BLaER1 treated with 17β-estradiol and CSF1 and Interleukin-3, amounts not matched to agents 10 nM and 100 nM (cell line): Measurements from ENCODE around the gene SEMA5B.

Source experiments
- H3K27ac ChIP-seq, 11 experiments: shearing (Covaris generic); formaldehyde crosslinking; 2 replicates each; pipeline ENCODE4 v1.8.1; 2022
- H3K27me3 ChIP-seq, 11 experiments: shearing (Covaris generic); formaldehyde crosslinking; 2 replicates each; pipeline ENCODE4 v1.8.1; 2022
- H3K36me3 ChIP-seq, 11 experiments: shearing (Covaris generic); formaldehyde crosslinking; 2 replicates each; pipeline ENCODE4 v1.8.1; 2022
- H3K4me1 ChIP-seq, 10 experiments: shearing (Covaris generic); formaldehyde crosslinking; 2 replicates each; pipeline ENCODE4 v1.8.1; 2022
- H3K4me2 ChIP-seq, 11 experiments: shearing (Covaris generic); formaldehyde crosslinking; 2 replicates each; pipeline ENCODE4 v1.8.1; 2022
- H3K4me3 ChIP-seq, 10 experiments: shearing (Covaris generic); formaldehyde crosslinking; 2 replicates each; pipeline ENCODE4 v1.8.1; 2022
- H3K9ac ChIP-seq, 11 experiments: shearing (Covaris generic); formaldehyde crosslinking; 2 replicates each; pipeline ENCODE4 v1.8.1; 2022
- H3K9me3 ChIP-seq, 11 experiments: shearing (Covaris generic); formaldehyde crosslinking; replicated peaks in 1 of 11; 2 replicates each; pipeline ENCODE4 v1.8.1; 2022
- H4K20me1 ChIP-seq, 11 experiments: shearing (Covaris generic); formaldehyde crosslinking; 2 replicates each; pipeline ENCODE4 v1.8.1; 2022
- Cebpa-rat ChIP-seq, 11 experiments: shearing (Covaris generic); IDR thresholded peaks; 2 replicates each; pipeline ENCODE4 v1.8.1; 2022

SEMA5B gene

DNA sequence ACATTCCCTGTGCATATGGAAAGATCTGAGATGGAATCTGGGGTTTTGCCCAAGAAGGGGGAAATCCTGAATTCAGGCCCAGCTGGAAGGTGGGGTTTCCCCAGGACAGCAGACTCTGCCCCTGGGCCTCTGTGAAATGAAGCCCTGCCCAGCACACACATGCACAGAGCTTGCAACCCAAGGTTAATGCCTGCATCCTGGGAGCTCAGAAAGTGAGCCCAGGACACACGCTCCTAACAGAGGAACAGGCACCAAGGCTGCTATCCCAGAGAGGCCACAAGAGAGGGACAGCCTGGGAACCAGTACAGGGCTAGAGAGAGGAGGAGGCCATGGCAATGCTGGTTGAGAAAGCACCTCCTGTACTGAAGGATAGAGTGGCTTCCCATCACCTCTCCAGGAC lies 16.1 kb downstream of the SEMA5B start:
- peaks cover 0 to 7% (median 0%) of the 10 kb centered on the region in 11 experiments; a peak in 3 of 22 replicates for H4K20me1 ChIP-seq
- H3K9ac ChIP-seq = no peak overlapping the region
- H3K27me3 ChIP-seq = no peaks in the 10 kb centered on the region
- H3K4me3 ChIP-seq = no peak overlapping the region
- no peak overlapping the region for H3K27ac ChIP-seq
- TF ChIP-seq Cebpa-rat (IDR thresholded peaks at IDR 0.05) = no peak
- H3K9me3 ChIP-seq = no peaks in the 10 kb centered on the region
- no peaks in the 10 kb centered on the region for H3K36me3 ChIP-seq
- H3K4me1 ChIP-seq = peaks cover 8 to 45% (median 36%) of the 10 kb centered on the region in 10 experiments; a peak in 18 of 20 replicates
- H3K4me2 ChIP-seq = no peak overlapping the region

DNA sequence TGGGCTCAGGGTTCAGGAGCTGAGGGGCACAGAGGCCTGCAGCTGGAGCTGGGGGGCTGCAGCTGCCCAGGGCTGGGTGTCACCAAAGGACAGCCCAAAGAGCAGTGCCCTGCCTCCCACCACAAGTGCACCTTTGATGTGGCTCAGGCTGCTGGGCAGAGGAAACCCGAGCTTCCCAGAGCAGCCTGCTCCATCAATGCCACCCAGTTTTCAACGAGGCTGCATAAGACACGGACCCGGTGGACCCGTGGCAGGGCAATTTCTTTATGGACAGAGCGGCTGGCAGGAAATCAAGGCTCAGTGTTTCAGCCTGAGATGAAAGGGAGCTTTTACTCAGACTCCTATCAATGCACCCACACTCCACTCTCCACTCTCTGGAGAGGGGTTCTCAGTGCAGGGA lies 18.7 kb downstream of the SEMA5B start:
- no peak for TF ChIP-seq Cebpa-rat (IDR thresholded peaks at IDR 0.05)
- peaks cover 8 to 51% (median 44%) of the 10 kb centered on the region in 10 experiments; a peak in 18 of 20 replicates for H3K4me1 ChIP-seq
- H3K9ac ChIP-seq = no peak overlapping the region
- H3K9me3 ChIP-seq = no peaks in the 10 kb centered on the region
- peak overlapping the region; percentile 4 to 77 (median 63); a peak in 20 of 22 replicates for H3K4me2 ChIP-seq
- peaks cover 0 to 7% (median 0%) of the 10 kb centered on the region in 11 experiments; a peak in 3 of 22 replicates for H4K20me1 ChIP-seq
- H3K27me3 ChIP-seq = no peaks in the 10 kb centered on the region
- H3K36me3 ChIP-seq = no peaks in the 10 kb centered on the region
- no peak overlapping the region for H3K4me3 ChIP-seq
- H3K27ac ChIP-seq = no peak overlapping the region

GRCh38 chr3:123006609-123007008 lies 21.0 kb downstream of the SEMA5B start:
- TF ChIP-seq Cebpa-rat (IDR thresholded peaks at IDR 0.05) = no peak
- no peaks in the 10 kb centered on the region for H3K9me3 ChIP-seq
- H3K4me2 ChIP-seq = peak overlapping the region in 9 of 11 experiments; percentile 4 to 64 (median 52); a peak in 16 of 22 replicates
- peaks cover 0 to 7% (median 0%) of the 10 kb centered on the region in 11 experiments; a peak in 3 of 22 replicates for H4K20me1 ChIP-seq
- no peak overlapping the region for H3K9ac ChIP-seq
- no peak overlapping the region for H3K27ac ChIP-seq
- H3K27me3 ChIP-seq = no peaks in the 10 kb centered on the region
- H3K36me3 ChIP-seq = no peaks in the 10 kb centered on the region
- H3K4me3 ChIP-seq = no peak overlapping the region
- peaks cover 8 to 51% (median 41%) of the 10 kb centered on the region in 10 experiments; a peak in 18 of 20 replicates for H3K4me1 ChIP-seq

- H3K9me3 ChIP-seq = no peaks in the 10 kb centered on the region
- H3K4me1 ChIP-seq = peaks cover 8 to 60% (median 38%) of the 10 kb centered on the region in 10 experiments; a peak in 18 of 20 replicates
- 0 out of 22 replicates have a peak overlapping the region, but pooled peaks of 1 of the 11 experiments have one; percentile 58 for H3K4me2 ChIP-seq
- no peak overlapping the region for H3K27ac ChIP-seq
- peaks cover 0 to 7% (median 0%) of the 10 kb centered on the region in 11 experiments; a peak in 3 of 22 replicates for H4K20me1 ChIP-seq
- no peak overlapping the region for H3K4me3 ChIP-seq
- H3K9ac ChIP-seq = no peak overlapping the region
- H3K36me3 ChIP-seq = no peaks in the 10 kb centered on the region
- H3K27me3 ChIP-seq = no peaks in the 10 kb centered on the region
- TF ChIP-seq Cebpa-rat (IDR thresholded peaks at IDR 0.05) = no peak
Measured at GRCh38 chr3:123005291-123005690, 22.3 kb downstream of the SEMA5B start.

GRCh38 chr3:123004201-123004918 lies 23.2 kb downstream of the SEMA5B start:
- Histone ChIP-seq H3K4me3 (no peak overlapping the region), H3K4me1 (peaks cover 8 to 60% (median 38%) of the 10 kb centered on the region in 10 experiments; a peak in 18 of 20 replicates), H3K4me2 (peak overlapping the region in 6 of 11 experiments; percentile 1 to 46 (median 22); a peak in 7 of 22 replicates), H3K9ac (no peak overlapping the region), H3K36me3 (no peaks in the 10 kb centered on the region), H3K27ac (no peak overlapping the region), H3K9me3 (no peaks in the 10 kb centered on the region), H4K20me1 (peaks cover 0 to 7% (median 0%) of the 10 kb centered on the region in 11 experiments; a peak in 3 of 22 replicates), H3K27me3 (no peaks in the 10 kb centered on the region)
- TF ChIP-seq Cebpa-rat (IDR thresholded peaks at IDR 0.05) = no peak

DNA sequence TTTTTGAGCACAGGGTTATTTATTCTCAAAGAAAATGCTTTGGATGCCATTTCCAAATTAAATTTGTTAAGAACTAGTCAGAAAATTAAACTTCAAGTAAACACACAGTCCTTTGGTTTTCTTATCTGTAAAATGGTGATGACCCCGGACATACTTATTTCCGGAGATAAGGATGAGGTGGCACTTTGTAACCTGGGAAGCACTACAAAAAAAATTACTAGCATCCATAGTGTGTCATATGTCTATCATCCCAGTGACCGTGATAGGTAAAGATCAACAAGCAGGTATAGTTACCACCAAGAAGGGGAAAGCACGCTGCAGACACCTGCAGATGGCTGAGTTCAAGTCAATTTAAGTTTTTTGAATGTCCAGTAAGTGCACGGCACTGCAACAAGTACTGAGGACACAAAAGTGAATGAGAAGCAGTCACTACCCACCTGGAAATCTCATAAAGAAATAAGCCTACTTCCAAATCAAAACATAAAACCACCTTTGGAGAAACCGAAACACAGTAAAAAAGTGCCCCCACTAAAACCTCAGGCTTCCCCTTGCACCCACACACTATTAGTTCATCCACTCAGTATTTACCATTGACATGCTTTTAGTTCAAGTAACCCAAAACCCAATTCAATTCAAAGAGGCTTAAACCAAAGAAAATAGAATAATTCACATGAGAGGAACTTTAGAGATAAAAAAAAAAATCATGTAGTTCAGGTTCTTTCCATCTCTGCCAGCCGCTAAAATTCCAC lies 24.6 kb downstream of the SEMA5B start:
- Histone ChIP-seq H3K4me1 (peaks cover 0 to 63% (median 40%) of the 10 kb centered on the region in 10 experiments; a peak in 18 of 20 replicates), H3K27ac (no peak overlapping the region), H3K9me3 (no peaks in the 10 kb centered on the region), H3K27me3 (no peaks in the 10 kb centered on the region), H3K4me3 (no peak overlapping the region), H4K20me1 (no peaks in the 10 kb centered on the region), H3K4me2 (no peak overlapping the region), H3K9ac (no peak overlapping the region), H3K36me3 (no peaks in the 10 kb centered on the region)
- TF ChIP-seq Cebpa-rat (IDR thresholded peaks at IDR 0.05) = no peak

DNA sequence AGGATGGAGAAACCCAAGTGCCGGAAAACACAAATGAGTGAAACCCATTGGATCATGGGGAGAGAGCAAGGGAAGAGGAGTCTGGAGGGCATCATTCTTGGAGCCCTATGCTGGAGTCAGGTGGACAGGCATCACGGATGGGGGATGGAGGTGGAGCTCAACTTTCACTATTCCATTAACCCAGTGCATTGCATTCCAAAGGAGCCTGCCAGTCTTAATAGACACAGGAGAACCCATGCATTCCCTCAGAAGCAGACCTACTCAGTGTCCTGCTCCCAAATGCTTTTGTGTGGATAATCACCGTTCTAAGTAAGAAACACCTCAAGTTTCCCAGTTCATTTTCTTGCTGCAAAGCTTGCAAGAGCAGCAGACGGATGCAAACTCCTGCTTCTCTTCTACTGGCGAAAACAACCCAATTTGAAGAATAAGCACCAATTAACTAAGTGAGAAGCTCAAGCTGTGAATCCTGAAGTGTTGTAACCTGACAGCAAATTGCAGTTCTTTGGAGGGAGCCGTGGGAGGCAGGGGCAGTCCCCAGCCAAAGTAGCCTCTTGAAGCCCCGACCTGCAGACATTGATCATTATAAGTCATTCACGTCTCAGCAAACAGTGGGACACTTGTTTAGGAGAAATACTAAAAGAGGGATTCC lies 25.3 kb downstream of the SEMA5B start:
- no peak overlapping the region for H3K9ac ChIP-seq
- no peak overlapping the region for H3K27ac ChIP-seq
- no peaks in the 10 kb centered on the region for H4K20me1 ChIP-seq
- no peak for TF ChIP-seq Cebpa-rat (IDR thresholded peaks at IDR 0.05)
- H3K36me3 ChIP-seq = no peaks in the 10 kb centered on the region
- H3K4me3 ChIP-seq = no peak overlapping the region
- H3K9me3 ChIP-seq = no peaks in the 10 kb centered on the region
- no peak overlapping the region for H3K4me2 ChIP-seq
- H3K4me1 ChIP-seq = peaks cover 0 to 64% (median 40%) of the 10 kb centered on the region in 10 experiments; a peak in 18 of 20 replicates
- no peaks in the 10 kb centered on the region for H3K27me3 ChIP-seq

GRCh38 chr3:122998856-122999255 lies 28.7 kb downstream of the SEMA5B start:
- H4K20me1 ChIP-seq = peaks cover 0 to 6% (median 0%) of the 10 kb centered on the region in 11 experiments; a peak in 1 of 22 replicates
- no peaks in the 10 kb centered on the region; a peak in 1 of 22 replicates for H3K27me3 ChIP-seq
- H3K4me1 ChIP-seq = peaks cover 0 to 45% (median 25%) of the 10 kb centered on the region in 10 experiments; a peak in 17 of 20 replicates
- no peak overlapping the region for H3K27ac ChIP-seq
- H3K9me3 ChIP-seq = no peaks in the 10 kb centered on the region
- no peak overlapping the region for H3K9ac ChIP-seq
- no peak for TF ChIP-seq Cebpa-rat (IDR thresholded peaks at IDR 0.05)
- peak overlapping the region in 9 of 11 experiments; percentile 48 to 87 (median 71); a peak in 18 of 22 replicates for H3K4me2 ChIP-seq
- H3K4me3 ChIP-seq = no peak overlapping the region
- H3K36me3 ChIP-seq = no peaks in the 10 kb centered on the region
